Measurements from ENCODE around the gene GOLGA6L9.
"Not testable (repeated sequence)": the region's sequence is repeated elsewhere in the genome, so short reads cannot be mapped to it uniquely, and the experiment has no call there.

DNA sequence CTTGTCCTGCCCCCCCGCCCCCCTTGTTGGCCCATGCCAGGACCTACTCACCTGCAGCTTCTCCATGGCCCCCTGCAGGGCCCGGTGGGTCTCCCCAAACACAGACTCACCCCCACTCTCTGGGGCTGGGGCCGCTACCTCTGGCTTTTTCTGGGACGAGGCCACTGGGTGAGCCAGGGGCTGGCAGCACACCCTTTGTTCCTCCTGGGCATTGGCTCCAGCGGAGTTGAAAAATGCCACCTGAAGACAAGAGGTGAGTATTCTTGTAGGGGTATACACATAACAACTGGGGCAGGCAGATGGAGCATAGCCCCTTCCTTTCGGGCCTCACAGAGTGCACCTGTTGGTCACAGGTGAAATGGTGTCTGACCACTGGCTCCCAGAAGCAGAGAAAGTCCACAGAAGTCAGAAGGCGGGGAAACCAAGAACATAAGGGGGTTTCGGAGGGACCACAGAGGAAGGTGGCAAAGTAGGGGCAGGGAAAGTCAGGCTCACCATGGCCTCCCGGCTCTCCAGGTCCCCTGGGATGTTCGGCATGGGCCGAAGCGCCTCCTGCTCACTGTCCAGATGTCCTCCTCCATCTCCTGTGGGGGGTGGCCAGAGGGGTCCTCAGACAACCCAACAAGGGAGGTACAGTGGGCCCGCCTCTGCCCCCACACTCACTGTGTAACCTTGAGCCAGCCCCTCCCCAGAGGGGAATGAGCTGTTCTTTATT lies 47.9 kb downstream of the GOLGA6L9 start:
- TF ChIP-seq POLR2A (IDR thresholded peaks at IDR 0.05), result not testable (repeated sequence)
- TF ChIP-seq, protein P1, sequence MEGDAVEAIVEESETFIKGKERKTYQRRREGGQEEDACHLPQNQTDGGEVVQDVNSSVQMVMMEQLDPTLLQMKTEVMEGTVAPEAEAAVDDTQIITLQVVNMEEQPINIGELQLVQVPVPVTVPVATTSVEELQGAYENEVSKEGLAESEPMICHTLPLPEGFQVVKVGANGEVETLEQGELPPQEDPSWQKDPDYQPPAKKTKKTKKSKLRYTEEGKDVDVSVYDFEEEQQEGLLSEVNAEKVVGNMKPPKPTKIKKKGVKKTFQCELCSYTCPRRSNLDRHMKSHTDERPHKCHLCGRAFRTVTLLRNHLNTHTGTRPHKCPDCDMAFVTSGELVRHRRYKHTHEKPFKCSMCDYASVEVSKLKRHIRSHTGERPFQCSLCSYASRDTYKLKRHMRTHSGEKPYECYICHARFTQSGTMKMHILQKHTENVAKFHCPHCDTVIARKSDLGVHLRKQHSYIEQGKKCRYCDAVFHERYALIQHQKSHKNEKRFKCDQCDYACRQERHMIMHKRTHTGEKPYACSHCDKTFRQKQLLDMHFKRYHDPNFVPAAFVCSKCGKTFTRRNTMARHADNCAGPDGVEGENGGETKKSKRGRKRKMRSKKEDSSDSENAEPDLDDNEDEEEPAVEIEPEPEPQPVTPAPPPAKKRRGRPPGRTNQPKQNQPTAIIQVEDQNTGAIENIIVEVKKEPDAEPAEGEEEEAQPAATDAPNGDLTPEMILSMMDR (IDR thresholded peaks at IDR 0.05 in 4 of 5, conservative IDR thresholded peaks at IDR 0.05 in 1 of 5), result not testable (repeated sequence)
